ENCODE data around the gene BCAS3. TPM values are rescaled to one million over a fixed set of nuclear protein-coding genes. Genes with fewer than 3 reads are reported as not detected.

Gene BCAS3
- total RNA-seq, 2 donors from 2014 or later: 28.0 to 37.7 TPM

DNA sequence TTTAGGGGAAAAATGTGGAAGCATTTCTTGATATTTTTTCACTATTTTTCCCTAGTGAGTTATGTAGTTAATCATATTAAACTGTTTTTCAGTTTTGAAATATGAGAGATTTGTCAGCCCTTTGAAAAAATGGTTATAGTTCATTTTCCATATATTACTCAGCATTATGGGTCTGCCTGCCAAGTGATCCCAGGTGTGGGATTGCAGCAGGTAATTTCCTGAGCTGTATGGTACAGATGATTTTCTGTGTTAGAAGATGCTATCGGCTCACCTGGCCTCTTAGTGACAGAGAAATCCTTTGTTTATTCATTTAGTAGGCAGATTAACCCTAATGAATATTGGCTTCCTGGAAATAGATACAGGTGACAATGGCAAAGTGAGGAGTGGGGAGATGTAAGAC lies 446.9 kb downstream of the BCAS3 start:
- TF ChIP-seq, protein P1, sequence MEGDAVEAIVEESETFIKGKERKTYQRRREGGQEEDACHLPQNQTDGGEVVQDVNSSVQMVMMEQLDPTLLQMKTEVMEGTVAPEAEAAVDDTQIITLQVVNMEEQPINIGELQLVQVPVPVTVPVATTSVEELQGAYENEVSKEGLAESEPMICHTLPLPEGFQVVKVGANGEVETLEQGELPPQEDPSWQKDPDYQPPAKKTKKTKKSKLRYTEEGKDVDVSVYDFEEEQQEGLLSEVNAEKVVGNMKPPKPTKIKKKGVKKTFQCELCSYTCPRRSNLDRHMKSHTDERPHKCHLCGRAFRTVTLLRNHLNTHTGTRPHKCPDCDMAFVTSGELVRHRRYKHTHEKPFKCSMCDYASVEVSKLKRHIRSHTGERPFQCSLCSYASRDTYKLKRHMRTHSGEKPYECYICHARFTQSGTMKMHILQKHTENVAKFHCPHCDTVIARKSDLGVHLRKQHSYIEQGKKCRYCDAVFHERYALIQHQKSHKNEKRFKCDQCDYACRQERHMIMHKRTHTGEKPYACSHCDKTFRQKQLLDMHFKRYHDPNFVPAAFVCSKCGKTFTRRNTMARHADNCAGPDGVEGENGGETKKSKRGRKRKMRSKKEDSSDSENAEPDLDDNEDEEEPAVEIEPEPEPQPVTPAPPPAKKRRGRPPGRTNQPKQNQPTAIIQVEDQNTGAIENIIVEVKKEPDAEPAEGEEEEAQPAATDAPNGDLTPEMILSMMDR (conservative IDR thresholded peaks at IDR 0.05): no peak
- Histone ChIP-seq H3K9ac (ENCODE audit: extremely low read depth, low read length, poor library complexity, severe bottlenecking) (no peak overlapping the region), H3K4me3 (ENCODE audit: low read length) (no peak overlapping the region), H3K27me3 (ENCODE audit: control insufficient read depth, insufficient read depth, low read length, poor library complexity, severe bottlenecking) (no peaks in the 10 kb centered on the region), H3K27ac (ENCODE audit: low read depth, low read length) (no peak overlapping the region), H3K4me1 (ENCODE audit: control insufficient read depth, insufficient read depth, low read length) (no peaks in the 10 kb centered on the region), H3K9me3 (ENCODE audit: control insufficient read depth, low read length) (no peaks in the 10 kb centered on the region), H3K36me3 (ENCODE audit: control insufficient read depth, insufficient read depth, low read length) (no peaks in the 10 kb centered on the region)
- H3K36me3 Mint-ChIP-seq (ENCODE audit: low read depth): no peaks in the 10 kb centered on the region
- H3K4me3 Mint-ChIP-seq: no peak overlapping the region
- H3K27ac Mint-ChIP-seq: no peak overlapping the region
- 100% methylated on average over 1 of the region's 1 CpG; no CpG with 5 or more reads in 1 of the 2 experiments for WGBS, 2 experiments (ENCODE audit: insufficient coverage in 1 of 2, insufficient read length in 1 of 2)
- H3K27me3 Mint-ChIP-seq (ENCODE audit: insufficient read depth): no peaks in the 10 kb centered on the region
- DNase-seq: no peak
- H3K4me1 Mint-ChIP-seq: peaks cover 16% of the 10 kb centered on the region
- no peaks in the 10 kb centered on the region for H3K9me3 Mint-ChIP-seq

DNA sequence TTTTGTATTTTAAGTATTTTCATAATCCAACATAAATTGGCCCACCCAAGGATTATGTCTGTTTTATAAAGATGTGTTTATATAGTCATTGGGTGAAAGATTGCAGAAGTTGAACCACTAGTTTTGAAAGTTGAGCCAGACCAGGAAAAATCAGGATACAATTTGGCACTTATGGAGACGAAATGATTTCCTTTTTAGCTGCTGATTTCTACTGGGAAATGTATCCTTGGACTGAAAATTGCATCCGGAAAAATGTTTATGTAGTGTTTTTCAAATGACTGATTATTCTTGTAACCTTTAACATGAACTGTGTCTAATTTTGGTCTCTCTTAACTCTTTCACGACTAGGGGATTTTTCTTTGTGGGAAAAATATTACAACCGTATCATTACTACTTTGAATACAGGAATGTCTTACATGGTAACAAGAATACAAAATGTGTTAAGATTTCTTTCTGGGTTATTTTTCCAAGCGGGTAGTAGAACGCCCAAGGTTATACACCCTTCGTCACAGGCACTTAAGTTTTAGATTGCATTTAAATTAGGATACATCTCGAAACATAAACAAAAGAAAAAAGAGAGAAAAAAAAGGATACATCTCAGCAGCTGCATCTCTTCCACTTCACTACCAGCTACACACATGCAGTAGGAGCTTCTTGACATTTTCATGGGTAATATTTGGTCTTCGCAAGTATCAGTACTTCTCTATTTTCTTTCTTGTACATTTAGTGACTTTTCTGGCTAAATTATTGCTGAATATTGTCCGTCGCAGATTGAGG lies 449.0 kb downstream of the BCAS3 start:
- Mint-ChIP-seq H3K9me3 (no peaks in the 10 kb centered on the region), H3K4me1 (peaks cover 19% of the 10 kb centered on the region), H3K4me3 (no peak overlapping the region), H3K36me3 (ENCODE audit: low read depth) (no peaks in the 10 kb centered on the region), H3K27me3 (ENCODE audit: insufficient read depth) (no peaks in the 10 kb centered on the region), H3K27ac (no peak overlapping the region)
- WGBS, 2 experiments (ENCODE audit: insufficient coverage in 1 of 2, insufficient read length in 1 of 2): 97 to 100% methylated on average over 9 to 10 of the region's 11 CpGs
- H3K27me3 ChIP-seq (ENCODE audit: control insufficient read depth, insufficient read depth, low read length, poor library complexity, severe bottlenecking): no peaks in the 10 kb centered on the region
- DNase-seq: no peak
- no peak overlapping the region for H3K4me3 ChIP-seq (ENCODE audit: low read length)
- no peak overlapping the region for H3K27ac ChIP-seq (ENCODE audit: low read depth, low read length)
- no peak overlapping the region for H3K9ac ChIP-seq (ENCODE audit: extremely low read depth, low read length, poor library complexity, severe bottlenecking)
- H3K9me3 ChIP-seq (ENCODE audit: control insufficient read depth, low read length): no peaks in the 10 kb centered on the region
- no peaks in the 10 kb centered on the region for H3K36me3 ChIP-seq (ENCODE audit: control insufficient read depth, insufficient read depth, low read length)
- TF ChIP-seq, protein P1 (conservative IDR thresholded peaks at IDR 0.05): no peak
- peaks cover 3% of the 10 kb centered on the region for H3K4me1 ChIP-seq (ENCODE audit: control insufficient read depth, insufficient read depth, low read length)

DNA sequence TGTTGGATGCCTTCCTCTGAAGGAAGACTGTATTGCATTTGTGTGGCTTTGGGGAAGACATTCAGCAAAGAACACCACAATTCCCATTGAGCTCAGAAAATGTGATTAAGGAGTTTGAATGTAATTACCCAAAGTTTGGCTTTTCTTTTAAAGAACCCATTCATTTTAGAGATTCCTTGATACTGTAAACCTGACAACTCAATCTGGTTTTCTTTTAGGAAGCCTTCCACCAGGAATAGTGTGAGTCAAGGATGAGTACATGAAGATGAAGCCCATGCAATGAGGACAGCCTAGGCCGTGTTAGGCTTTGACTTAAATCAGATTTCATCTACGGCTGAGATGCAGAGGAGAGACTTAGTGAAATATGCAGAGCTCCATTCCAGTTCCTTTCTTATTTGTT lies 450.3 kb downstream of the BCAS3 start:
- Histone ChIP-seq H3K9ac (ENCODE audit: extremely low read depth, low read length, poor library complexity, severe bottlenecking) (no peak overlapping the region), H3K9me3 (ENCODE audit: control insufficient read depth, low read length) (no peaks in the 10 kb centered on the region), H3K27me3 (ENCODE audit: control insufficient read depth, insufficient read depth, low read length, poor library complexity, severe bottlenecking) (no peaks in the 10 kb centered on the region), H3K4me1 (ENCODE audit: control insufficient read depth, insufficient read depth, low read length) (peaks cover 4% of the 10 kb centered on the region), H3K4me3 (ENCODE audit: low read length) (no peak overlapping the region), H3K36me3 (ENCODE audit: control insufficient read depth, insufficient read depth, low read length) (no peaks in the 10 kb centered on the region), H3K27ac (ENCODE audit: low read depth, low read length) (no peak overlapping the region)
- Mint-ChIP-seq H3K4me3 (no peak overlapping the region), H3K4me1 (peaks cover 13% of the 10 kb centered on the region), H3K27ac (no peak overlapping the region), H3K27me3 (ENCODE audit: insufficient read depth) (peaks cover 3% of the 10 kb centered on the region), H3K9me3 (no peaks in the 10 kb centered on the region), H3K36me3 (ENCODE audit: low read depth) (no peaks in the 10 kb centered on the region)
- 91 to 100% methylated on average over 1 to 2 of the region's 2 CpGs for WGBS, 2 experiments (ENCODE audit: insufficient coverage in 1 of 2, insufficient read length in 1 of 2)
- no peak for DNase-seq
- TF ChIP-seq, protein P1 (conservative IDR thresholded peaks at IDR 0.05): no peak
